Panc1 (cell line): ENCODE results near the gene OTOGL. TPM values are rescaled to one million over a fixed set of nuclear protein-coding genes. Genes with fewer than 3 reads are reported as not detected.

Experiments used
- ATAC-seq: fragments of 200-7000 bp; cut with Tn5 transposase; 2 replicates; pipeline ENCODE4 v1.9.1; 2020; ENCODE audit warnings: mild to moderate bottlenecking, moderate library complexity
- BruUV-seq: library from RNA; stranded (reverse); fragments of 400-500 nt; replicated peaks from 2 replicates; lab custom pipeline; 2021; lab: Mats Ljungman, UMichigan
- CTCF ChIA-PET: fragments of 300-600 bp; sonication (Branson Sonifier 250); formaldehyde crosslinking; loops from one replicate; lab custom pipeline; 2022; ENCODE audit warnings: antibody characterized with exemption; lab: Charles Lee
- POLR2A ChIA-PET: fragments of 300-600 bp; sonication (Branson Sonifier 250); formaldehyde crosslinking; loops from one replicate; lab custom pipeline; 2022; ENCODE audit warnings: antibody characterized with exemption; lab: Charles Lee
- DNase-seq: peaks from one replicate; pipeline ENCODE4 v3.0.0-alpha.2; 2010; ENCODE audit warnings: low read depth, low spot score
- H3K27ac ChIP-seq: 2 replicates; pipeline ENCODE4 v1.5.1; 2011; ENCODE audit warnings: mild to moderate bottlenecking, low read length, inconsistent platforms
- H3K27me3 ChIP-seq: fragments of 200-500 bp; sonication (Bioruptor generic); 2 replicates; pipeline ENCODE4 v1.6.0; 2014; ENCODE audit warnings: low read length, inconsistent platforms; ENCODE audit not compliant: control insufficient read depth, insufficient read depth
- H3K36me3 ChIP-seq: fragments of 200-500 bp; sonication (Bioruptor generic); 2 replicates; pipeline ENCODE4 v1.5.1; 2014; ENCODE audit warnings: inconsistent platforms, mild to moderate bottlenecking, low read length, moderate library complexity; ENCODE audit not compliant: control insufficient read depth, insufficient read depth
- H3K4me1 ChIP-seq: 2 replicates; pipeline ENCODE4 v1.5.1; 2011; ENCODE audit warnings: inconsistent platforms, mild to moderate bottlenecking, low read length, moderate library complexity; ENCODE audit not compliant: control insufficient read depth, insufficient read depth
- H3K4me3 ChIP-seq, 2 experiments: 2 replicates each; pipeline ENCODE4 v1.5.1; 2011 to 2012; ENCODE audit warnings: low read depth in 2 of 2, low read length in 2 of 2, mild to moderate bottlenecking in 2 of 2, inconsistent platforms in 1 of 2, moderate library complexity in 1 of 2
- H3K9me3 ChIP-seq: fragments of 200-500 bp; sonication (Bioruptor generic); 2 replicates; pipeline ENCODE4 v1.5.1; 2014; ENCODE audit warnings: low read depth, mild to moderate bottlenecking, inconsistent platforms, low read length, moderate library complexity; ENCODE audit not compliant: control insufficient read depth, insufficient read depth
- CTCF ChIP-seq: fragments of 450-650 bp; IDR thresholded peaks from 2 replicates; pipeline ENCODE4 v1.5.1; 2017; ENCODE audit warnings: mild to moderate bottlenecking
- POLR2AphosphoS5 ChIP-seq: IDR thresholded peaks from 2 replicates; pipeline ENCODE4 v1.6.1; 2012; ENCODE audit warnings: mild to moderate bottlenecking, low read depth, low read length, moderate library complexity
- REST ChIP-seq, 2 experiments: IDR thresholded peaks; 2 replicates each; pipeline ENCODE4 v1.6.1; 2011 to 2012; ENCODE audit warnings: low read depth in 2 of 2, control low read depth in 1 of 2, low read length in 1 of 2, mild to moderate bottlenecking in 1 of 2, moderate library complexity in 1 of 2; ENCODE audit not compliant: insufficient read depth in 1 of 2
- SIN3A ChIP-seq: IDR thresholded peaks from 2 replicates; pipeline ENCODE4 v1.6.1; 2012; ENCODE audit warnings: low read depth, mild to moderate bottlenecking, low read length, moderate library complexity, borderline replicate concordance; ENCODE audit not compliant: insufficient read depth
- TCF7L2 ChIP-seq: IDR thresholded peaks from 2 replicates; pipeline ENCODE4 v1.6.1; 2011; ENCODE audit warnings: mild to moderate bottlenecking, low read depth, low read length, inconsistent platforms
- in situ Hi-C: cut with HindIII; loops from 2 replicates; pipeline ENCODE4 v1.10.0; 2016; ENCODE audit warnings: low sequenced_read_pairs, low pct_unique_long_range_greater_than_20kb
- intact Hi-C: fragments of 100-400 bp; cut with micrococcal nuclease; formaldehyde crosslinking; loops from one replicate; pipeline ENCODE4 v1.10.0; 2022; ENCODE audit not compliant: unreplicated experiment
- total RNA-seq: library from RNA; stranded (reverse); gene quantifications from one replicate; pipeline ENCODE4 v1.2.1, GENCODE V29; 2021; ENCODE audit not compliant: unreplicated experiment

OTOGL gene
- total RNA-seq, 1 experiment from 2014 or later: not detected

DNA sequence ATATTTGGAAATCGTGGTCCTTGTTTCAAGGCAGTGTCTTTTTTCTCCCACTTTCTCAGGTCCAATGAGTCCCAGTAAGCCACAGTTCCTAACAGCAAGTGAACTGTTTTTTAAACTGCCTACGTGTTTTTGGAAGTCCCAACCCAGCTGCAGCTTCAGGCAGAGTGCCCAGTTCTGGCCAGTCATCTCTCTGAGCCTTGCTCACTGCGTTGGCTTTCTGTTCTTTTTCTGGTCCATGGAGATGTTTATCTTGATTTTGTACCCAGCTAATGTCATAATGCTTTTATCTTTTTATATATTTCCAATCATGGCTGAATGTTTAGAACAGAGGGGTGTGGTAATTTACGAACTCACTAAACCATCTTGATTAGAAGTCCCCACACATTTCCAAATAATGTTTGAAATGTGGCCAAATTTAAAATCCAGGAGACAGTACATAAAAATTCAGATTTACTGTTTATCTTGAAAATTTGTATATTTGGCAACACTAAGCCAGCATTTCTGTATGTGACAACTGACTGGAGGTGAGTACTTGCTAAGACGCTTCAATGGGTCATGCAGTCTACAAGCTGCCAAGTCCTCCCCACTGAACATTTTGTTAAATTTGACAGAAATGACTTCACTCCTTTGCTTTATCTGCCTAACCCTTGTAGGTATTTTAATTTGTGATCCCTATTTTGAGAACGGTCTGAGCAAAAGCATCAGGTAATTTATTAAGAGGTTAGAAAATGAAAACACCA is 46.1 kb upstream of the OTOGL start:
- POLR2A ChIA-PET: no interaction called here
- DNase-seq (no peak), ATAC-seq (no peak)
- in situ Hi-C loops (no loop called here), intact Hi-C loops (no loop called here)
- H3K4me1 ChIP-seq: no peaks in the 10 kb centered on the region
- H3K27ac ChIP-seq: no peak overlapping the region
- H3K4me3 ChIP-seq: no peak overlapping the region
- BruUV-seq: no TSS peak
- CTCF ChIA-PET: no interaction called here
- no peaks in the 10 kb centered on the region for H3K36me3 ChIP-seq
- no peaks in the 10 kb centered on the region for H3K9me3 ChIP-seq
- TF ChIP-seq TCF7L2: no peak
- no peak for TF ChIP-seq POLR2AphosphoS5
- no peak for TF ChIP-seq CTCF
- TF ChIP-seq REST (IDR thresholded peaks at IDR 0.05; ENCODE audit: insufficient read depth in 1 of 2, low read depth in 2 of 2, low read length in 1 of 2): no peak
- no peak for TF ChIP-seq SIN3A
- H3K27me3 ChIP-seq: no peaks in the 10 kb centered on the region

DNA sequence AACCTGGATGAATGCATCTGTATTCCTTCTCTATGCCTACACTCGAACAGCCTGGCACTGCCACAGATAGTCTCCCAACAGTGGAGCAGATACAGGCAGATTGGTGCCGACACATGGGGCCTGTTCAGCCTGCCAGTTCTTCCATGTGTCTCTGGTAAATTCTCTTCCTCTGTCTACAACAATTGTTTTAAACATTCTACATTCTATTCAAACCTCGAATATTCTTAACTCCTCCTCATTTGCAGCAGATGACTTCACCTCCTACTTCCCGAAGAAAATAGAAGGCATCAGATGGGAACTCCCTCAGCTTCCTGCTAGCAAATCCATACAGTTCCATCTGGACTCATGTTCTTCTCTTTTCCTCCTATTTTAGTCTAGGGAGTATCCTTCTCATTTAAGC is 43.1 kb upstream of the OTOGL start:
- H3K4me3 ChIP-seq: no peak overlapping the region
- ATAC-seq: no peak
- BruUV-seq: no TSS peak
- in situ Hi-C loops: no loop called here
- no peaks in the 10 kb centered on the region for H3K36me3 ChIP-seq
- CTCF ChIA-PET: no interaction called here
- no peak for TF ChIP-seq SIN3A
- TF ChIP-seq POLR2AphosphoS5: no peak
- no peak for TF ChIP-seq TCF7L2
- no peak for TF ChIP-seq REST (IDR thresholded peaks at IDR 0.05; ENCODE audit: insufficient read depth in 1 of 2, low read depth in 2 of 2, low read length in 1 of 2)
- no peak for TF ChIP-seq CTCF
- no peaks in the 10 kb centered on the region for H3K9me3 ChIP-seq
- no peak for DNase-seq
- H3K27ac ChIP-seq: no peak overlapping the region
- POLR2A ChIA-PET: no interaction called here
- H3K27me3 ChIP-seq: no peaks in the 10 kb centered on the region
- intact Hi-C loops: no loop called here
- H3K4me1 ChIP-seq: no peaks in the 10 kb centered on the region
